NCI-H446 treated with DMSO at 0.1 percent for 48 hours (cell line): Measurements from ENCODE around the gene RTL10.

Experiments
- DNase-seq: peaks from one replicate; lab custom pipeline; 2025; lab: John Stamatoyannopoulos, UW

Gene RTL10

GRCh38 chr22:19823191-19823901 lies 31.3 kb downstream of the RTL10 start:
- DNase-seq: no peak

- no peak for DNase-seq
Observed at GRCh38 chr22:19822301-19823117, 32.2 kb downstream of the RTL10 start.

- no peak for DNase-seq
Observed at GRCh38 chr22:19821523-19822300, 33.0 kb downstream of the RTL10 start.

- no peak for DNase-seq
Observed at GRCh38 chr22:19820880-19821522, 33.7 kb downstream of the RTL10 start.

GRCh38 chr22:19819911-19820879 lies 34.5 kb downstream of the RTL10 start:
- no peak for DNase-seq

- DNase-seq: no peak
Observed at GRCh38 chr22:19819208-19819910, 35.3 kb downstream of the RTL10 start.

- no peak for DNase-seq
Observed at GRCh38 chr22:19818324-19819207, 36.1 kb downstream of the RTL10 start.

- DNase-seq: no peak
Observed at GRCh38 chr22:19816372-19817119, 38.1 kb downstream of the RTL10 start.

GRCh38 chr22:19815823-19816290 lies 38.8 kb downstream of the RTL10 start:
- DNase-seq: no peak

GRCh38 chr22:19815093-19815822 lies 39.4 kb downstream of the RTL10 start:
- DNase-seq: no peak

GRCh38 chr22:19814428-19814827 lies 40.2 kb downstream of the RTL10 start:
- no peak for DNase-seq

- DNase-seq: no peak
Observed at GRCh38 chr22:19812910-19813309, 41.8 kb downstream of the RTL10 start.

- DNase-seq: no peak
Observed at GRCh38 chr22:19811811-19812771, 42.6 kb downstream of the RTL10 start.

- DNase-seq: no peak
Observed at GRCh38 chr22:19811211-19811621, 43.5 kb downstream of the RTL10 start.

- DNase-seq: peak; percentile 9
Observed at GRCh38 chr22:19810381-19811201, 44.1 kb downstream of the RTL10 start.

- DNase-seq: no peak
Observed at GRCh38 chr22:19809741-19810140, 44.9 kb downstream of the RTL10 start.
